Mesenchymal stem cell (in vitro differentiated cells and primary cell): ENCODE measurements around the gene SLC6A13.

ENCODE experiments used
- DNase-seq: peaks from one replicate; pipeline ENCODE4 v3.0.0-alpha.2; 2013
- H2AFZ ChIP-seq: one replicate; pipeline ENCODE4 v1.6.1; 2013; ENCODE audit warnings: low read depth, mild to moderate bottlenecking, control low read depth, inconsistent platforms, low read length, moderate library complexity
- H2AK5ac ChIP-seq: 2 replicates; pipeline ENCODE4 v1.6.1; 2013; ENCODE audit warnings: low read length, moderate library complexity, mild to moderate bottlenecking, inconsistent platforms; ENCODE audit not compliant: severe bottlenecking
- H2BK120ac ChIP-seq: one replicate; pipeline ENCODE4 v1.6.1; 2013; ENCODE audit warnings: low read depth, mild to moderate bottlenecking, inconsistent platforms, low read length, moderate library complexity
- H2BK12ac ChIP-seq, 2 experiments: one replicate each; pipeline ENCODE4 v1.6.1; 2013; ENCODE audit warnings: inconsistent platforms in 2 of 2, low read length in 2 of 2, mild to moderate bottlenecking in 2 of 2, moderate library complexity in 2 of 2, control low read depth in 1 of 2
- H2BK15ac ChIP-seq: one replicate; pipeline ENCODE4 v1.6.1; 2013; ENCODE audit warnings: mild to moderate bottlenecking, low read depth, inconsistent platforms; ENCODE audit not compliant: poor library complexity, severe bottlenecking
- H2BK5ac ChIP-seq: 2 replicates; pipeline ENCODE4 v1.6.1; 2013; ENCODE audit warnings: low read depth, mild to moderate bottlenecking, low read length, control low read depth, inconsistent platforms; ENCODE audit not compliant: poor library complexity, severe bottlenecking
- H3K14ac ChIP-seq, 2 experiments: one replicate each; pipeline ENCODE4 v1.6.1; 2013; ENCODE audit warnings: inconsistent platforms in 2 of 2, low read length in 2 of 2, control low read depth in 1 of 2, mild to moderate bottlenecking in 1 of 2, moderate library complexity in 1 of 2
- H3K18ac ChIP-seq, 2 experiments: one replicate each; pipeline ENCODE4 v1.6.1; 2013; ENCODE audit warnings: inconsistent platforms in 2 of 2, low read length in 2 of 2, control low read depth in 1 of 2, low read depth in 1 of 2, mild to moderate bottlenecking in 1 of 2
- H3K23ac ChIP-seq, 2 experiments: one replicate each; pipeline ENCODE4 v1.6.1; 2013; ENCODE audit warnings: inconsistent platforms in 2 of 2, low read length in 2 of 2, mild to moderate bottlenecking in 2 of 2, moderate library complexity in 2 of 2, control low read depth in 1 of 2
- H3K27ac ChIP-seq: 2 replicates; pipeline ENCODE4 v1.5.1; 2013; ENCODE audit warnings: mild to moderate bottlenecking, moderate library complexity, low read length, control low read depth, inconsistent platforms; ENCODE audit not compliant: poor library complexity, severe bottlenecking
- H3K27me3 ChIP-seq, 2 experiments: 2 replicates each; pipeline versions ENCODE4 v1.6.1 to v1.7.0; 2013; ENCODE audit warnings: low read length in 2 of 2, mild to moderate bottlenecking in 2 of 2, moderate library complexity in 2 of 2, control low read depth in 1 of 2, inconsistent platforms in 1 of 2; ENCODE audit not compliant: control insufficient read depth in 1 of 2, insufficient read depth in 1 of 2
- H3K36me3 ChIP-seq, 2 experiments: 2 replicates each; pipeline versions ENCODE4 v1.6.1 to v1.7.0; 2013; ENCODE audit warnings: low read length in 2 of 2, control low read depth in 1 of 2, inconsistent platforms in 1 of 2, low read depth in 1 of 2, mild to moderate bottlenecking in 1 of 2; ENCODE audit not compliant: insufficient read depth in 2 of 2, control insufficient read depth in 1 of 2
- H3K4ac ChIP-seq, 2 experiments: one replicate each; pipeline ENCODE4 v1.6.1; 2013; ENCODE audit warnings: inconsistent platforms in 2 of 2, low read length in 2 of 2, mild to moderate bottlenecking in 2 of 2, moderate library complexity in 2 of 2, control low read depth in 1 of 2, low read depth in 1 of 2
- H3K4me1 ChIP-seq: 2 replicates; pipeline ENCODE4 v1.6.1; 2013; ENCODE audit warnings: low read depth, low read length, control low read depth; ENCODE audit not compliant: control insufficient read depth, insufficient read depth
- H3K4me2 ChIP-seq: 2 replicates; pipeline ENCODE4 v1.6.1; 2013; ENCODE audit warnings: low read length, mild to moderate bottlenecking, inconsistent platforms; ENCODE audit not compliant: poor library complexity, severe bottlenecking
- H3K4me3 ChIP-seq, 2 experiments: 2 replicates each; pipeline versions ENCODE4 v1.5.1 to v1.7.0; 2013; ENCODE audit warnings: low read length in 2 of 2, mild to moderate bottlenecking in 2 of 2, control low read depth in 1 of 2, low read depth in 1 of 2; ENCODE audit not compliant: insufficient read depth in 1 of 2
- H3K79me1 ChIP-seq: replicated peaks from 2 replicates; pipeline ENCODE4 v1.6.1; 2013; ENCODE audit warnings: mild to moderate bottlenecking, control low read depth, low read length, inconsistent platforms; ENCODE audit not compliant: poor library complexity, severe bottlenecking
- H3K9ac ChIP-seq: 2 replicates; pipeline ENCODE4 v1.7.0; 2013; ENCODE audit warnings: mild to moderate bottlenecking, low read length, moderate library complexity
- H3K9me3 ChIP-seq: 2 replicates; pipeline ENCODE4 v1.7.0; 2013; ENCODE audit warnings: mild to moderate bottlenecking, low read length; ENCODE audit not compliant: control insufficient read depth
- H4K8ac ChIP-seq: one replicate; pipeline ENCODE4 v1.6.1; 2013; ENCODE audit warnings: inconsistent platforms, mild to moderate bottlenecking, low read length, moderate library complexity
- H4K91ac ChIP-seq: one replicate; pipeline ENCODE4 v1.6.1; 2013; ENCODE audit warnings: mild to moderate bottlenecking, low read length, inconsistent platforms
- WGBS: methylation state at CpG from one replicate; pipeline ENCODE4 v1.1.7; 2013; ENCODE audit warnings: mixed read lengths; 5-methylcytosine and 5-hydroxymethylcytosine counted together

SLC6A13 gene

DNA sequence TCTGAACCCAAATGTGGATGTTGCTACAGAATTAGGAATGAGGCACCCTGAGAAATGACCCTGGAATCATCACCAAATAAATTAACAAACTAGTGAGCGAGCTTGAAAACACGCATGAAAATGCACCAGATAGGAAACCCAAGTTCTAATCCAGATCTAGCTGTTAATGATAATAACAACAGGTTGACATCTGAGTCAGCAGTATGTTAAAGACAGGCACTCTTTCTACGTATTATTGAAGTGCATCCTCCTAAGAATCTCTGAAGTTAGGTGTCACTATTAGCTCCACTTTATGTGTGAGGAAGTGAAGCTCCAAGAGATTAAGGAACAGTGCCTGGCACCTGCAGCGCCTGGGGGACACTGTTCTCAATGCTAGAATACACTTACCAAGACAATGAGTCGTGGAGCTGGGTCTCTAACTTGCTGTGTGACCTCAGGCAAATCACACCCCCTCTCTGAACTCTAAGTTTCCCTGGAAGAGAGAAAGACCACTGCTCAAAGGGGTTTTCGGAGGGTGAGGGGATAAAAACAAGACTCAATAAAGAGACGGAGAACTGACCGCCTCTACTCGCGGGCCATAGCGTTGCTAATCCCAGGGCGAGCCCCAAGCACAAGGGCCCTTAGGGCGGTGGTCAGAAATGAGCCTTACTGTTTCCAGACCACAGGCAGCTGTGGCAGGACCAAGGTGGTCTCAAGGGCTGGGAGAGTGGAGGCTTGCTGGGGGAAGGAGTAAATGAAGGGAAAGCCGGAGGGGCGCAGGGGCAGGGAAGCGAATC, 50.8 kb downstream of the SLC6A13 start:
- no peak overlapping the region for H3K9ac ChIP-seq
- H3K27me3 ChIP-seq, result peaks cover 59 to 93% of the 10 kb centered on the region in 2 experiments
- no peak overlapping the region for H3K4me2 ChIP-seq
- H2BK15ac ChIP-seq, result no peak overlapping the region
- H2BK120ac ChIP-seq, result no peak overlapping the region
- H3K4me3 ChIP-seq, result no peak overlapping the region
- H3K9me3 ChIP-seq, result no peaks in the 10 kb centered on the region
- H3K36me3 ChIP-seq, result no peaks in the 10 kb centered on the region
- no peak overlapping the region for H4K91ac ChIP-seq
- no peak overlapping the region for H2AK5ac ChIP-seq
- no peak overlapping the region for H3K27ac ChIP-seq
- DNase-seq, result no peak
- no peak overlapping the region for H4K8ac ChIP-seq
- no peak overlapping the region for H3K23ac ChIP-seq
- H2AFZ ChIP-seq, result no peak overlapping the region
- H3K79me1 ChIP-seq, result no peaks in the 10 kb centered on the region
- no peak overlapping the region for H3K4ac ChIP-seq
- 81% methylated on average over 16 of the region's 16 CpGs for WGBS
- H3K18ac ChIP-seq, result no peak overlapping the region
- H2BK5ac ChIP-seq, result no peak overlapping the region
- no peak overlapping the region for H2BK12ac ChIP-seq
- H3K4me1 ChIP-seq, result peaks cover 23% of the 10 kb centered on the region
- no peak overlapping the region for H3K14ac ChIP-seq

GRCh38 chr12:211142-211465, 51.5 kb downstream of the SLC6A13 start:
- Histone ChIP-seq H3K36me3 (no peaks in the 10 kb centered on the region), H2BK5ac (no peak overlapping the region), H4K8ac (no peak overlapping the region), H3K27me3 (peaks cover 66 to 96% of the 10 kb centered on the region in 2 experiments), H2BK120ac (no peak overlapping the region), H3K9me3 (no peaks in the 10 kb centered on the region), H3K4ac (no peak overlapping the region), H2BK12ac (no peak overlapping the region), H3K4me1 (peaks cover 23% of the 10 kb centered on the region), H2BK15ac (no peak overlapping the region), H3K14ac (no peak overlapping the region), H3K79me1 (no peaks in the 10 kb centered on the region), H3K27ac (no peak overlapping the region), H3K9ac (no peak overlapping the region), H3K4me3 (no peak overlapping the region), H2AFZ (no peak overlapping the region), H2AK5ac (no peak overlapping the region), H3K4me2 (no peak overlapping the region), H4K91ac (no peak overlapping the region), H3K18ac (no peak overlapping the region), H3K23ac (no peak overlapping the region)
- 83% methylated on average over 3 of the region's 3 CpGs for WGBS
- DNase-seq, result no peak

GRCh38 chr12:210277-211141, 52.1 kb downstream of the SLC6A13 start:
- H3K27me3 ChIP-seq, result peaks cover 64 to 99% of the 10 kb centered on the region in 2 experiments
- 84% methylated on average over 16 of the region's 16 CpGs for WGBS
- H2AK5ac ChIP-seq, result no peak overlapping the region

DNA sequence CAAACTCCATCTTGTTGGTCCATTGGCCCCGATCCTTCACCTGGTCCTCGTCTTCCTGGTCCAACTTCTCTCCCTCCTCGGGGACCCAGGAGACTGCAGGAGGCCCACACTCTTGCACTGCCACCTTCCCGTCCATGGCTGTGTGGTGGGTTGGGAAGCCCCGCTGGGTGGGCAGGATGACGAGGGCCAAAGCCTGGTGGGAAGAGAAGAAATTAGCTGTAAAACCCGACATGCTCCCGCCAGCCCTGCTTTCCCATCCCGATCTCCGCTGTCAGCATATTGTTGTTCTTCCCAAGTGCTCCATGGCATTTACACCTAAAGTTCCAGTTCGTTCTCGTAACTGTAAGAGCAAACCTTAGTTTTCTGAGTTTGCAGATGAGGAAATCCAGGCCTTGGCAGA, 52.8 kb downstream of the SLC6A13 start:
- DNase-seq, result no peak
- H3K9me3 ChIP-seq, result no peaks in the 10 kb centered on the region
- no peak overlapping the region for H3K9ac ChIP-seq
- H3K18ac ChIP-seq, result no peak overlapping the region
- H2BK12ac ChIP-seq, result no peak overlapping the region
- H2AK5ac ChIP-seq, result no peak overlapping the region
- H2BK15ac ChIP-seq, result no peak overlapping the region
- no peak overlapping the region for H3K4ac ChIP-seq
- H3K27me3 ChIP-seq, result peaks cover 63 to 99% of the 10 kb centered on the region in 2 experiments
- H3K23ac ChIP-seq, result no peak overlapping the region
- H2BK120ac ChIP-seq, result no peak overlapping the region
- H2AFZ ChIP-seq, result no peak overlapping the region
- H3K36me3 ChIP-seq, result no peaks in the 10 kb centered on the region
- no peaks in the 10 kb centered on the region for H3K79me1 ChIP-seq
- no peak overlapping the region for H4K91ac ChIP-seq
- no peak overlapping the region for H3K4me2 ChIP-seq
- no peak overlapping the region for H3K4me3 ChIP-seq
- no peak overlapping the region for H4K8ac ChIP-seq
- H3K4me1 ChIP-seq, result peaks cover 23% of the 10 kb centered on the region
- WGBS, result 88% methylated on average over 11 of the region's 12 CpGs
- no peak overlapping the region for H2BK5ac ChIP-seq
- no peak overlapping the region for H3K14ac ChIP-seq
- no peak overlapping the region for H3K27ac ChIP-seq

More at GRCh38 chr12:210277-211141, 52.1 kb downstream of the SLC6A13 start:
- Histone ChIP-seq H2BK5ac (no peak overlapping the region), H2AFZ (no peak overlapping the region), H2BK120ac (no peak overlapping the region), H3K36me3 (no peaks in the 10 kb centered on the region), H3K9ac (no peak overlapping the region), H3K4me3 (no peak overlapping the region), H4K91ac (no peak overlapping the region), H3K4me2 (no peak overlapping the region), H3K14ac (no peak overlapping the region), H3K4ac (no peak overlapping the region), H3K4me1 (peaks cover 23% of the 10 kb centered on the region), H2BK12ac (no peak overlapping the region), H3K18ac (no peak overlapping the region), H4K8ac (no peak overlapping the region), H2BK15ac (no peak overlapping the region), H3K23ac (no peak overlapping the region), H3K9me3 (no peaks in the 10 kb centered on the region), H3K27ac (no peak overlapping the region), H3K79me1 (no peaks in the 10 kb centered on the region)
- DNase-seq, result no peak
